ENCODE measurements around the gene NPAS3. TPM values are rescaled to one million over a fixed set of nuclear protein-coding genes. Genes with fewer than 3 reads are reported as not detected.

NPAS3 gene
- total RNA-seq, 1 donor from 2014 or later: 4.9 TPM

DNA sequence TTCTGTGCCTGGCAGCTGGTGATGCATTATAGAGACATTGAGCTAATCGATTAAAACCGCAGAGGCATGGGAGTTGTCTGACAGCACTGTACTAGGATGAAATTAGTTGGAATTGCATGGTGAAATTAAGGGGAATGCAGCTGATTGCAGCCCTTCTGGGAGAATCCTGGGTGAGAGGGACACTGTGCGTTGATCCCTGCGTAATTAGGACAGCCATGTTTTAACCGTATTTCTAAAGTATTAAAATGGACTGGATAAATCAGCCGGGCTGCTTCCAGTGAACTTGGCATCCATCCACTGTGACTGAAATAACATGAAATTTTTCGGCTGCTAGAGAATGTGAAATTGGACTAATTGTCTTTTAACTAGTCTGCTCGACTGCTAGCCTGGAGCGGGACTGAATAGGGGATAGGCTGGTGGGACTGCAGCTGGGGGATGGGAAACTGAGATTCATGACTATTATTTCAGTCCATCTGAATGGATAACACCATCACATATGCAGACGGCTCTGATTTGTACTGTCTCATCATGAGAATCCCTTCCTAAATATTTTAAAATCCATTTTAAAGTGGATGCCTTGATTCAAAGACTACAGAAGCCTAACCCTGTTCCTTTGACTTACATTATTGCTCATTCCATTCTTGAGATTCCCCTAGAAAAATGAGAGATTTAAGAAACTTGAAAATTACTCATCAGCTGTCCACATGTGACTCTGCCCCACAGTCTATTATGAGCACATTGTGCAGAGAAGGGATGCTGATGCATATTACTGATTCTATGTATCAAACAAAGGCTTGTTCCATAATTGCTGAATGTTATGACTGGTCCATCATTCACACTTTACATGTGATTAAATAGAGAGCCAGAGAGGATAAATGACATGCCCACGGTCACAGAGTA lies 343.9 kb downstream of the NPAS3 start:
- DNase-seq (ENCODE audit: low spot score): no peak
- intact Hi-C loops (cut with DNase I): no loop called here

DNA sequence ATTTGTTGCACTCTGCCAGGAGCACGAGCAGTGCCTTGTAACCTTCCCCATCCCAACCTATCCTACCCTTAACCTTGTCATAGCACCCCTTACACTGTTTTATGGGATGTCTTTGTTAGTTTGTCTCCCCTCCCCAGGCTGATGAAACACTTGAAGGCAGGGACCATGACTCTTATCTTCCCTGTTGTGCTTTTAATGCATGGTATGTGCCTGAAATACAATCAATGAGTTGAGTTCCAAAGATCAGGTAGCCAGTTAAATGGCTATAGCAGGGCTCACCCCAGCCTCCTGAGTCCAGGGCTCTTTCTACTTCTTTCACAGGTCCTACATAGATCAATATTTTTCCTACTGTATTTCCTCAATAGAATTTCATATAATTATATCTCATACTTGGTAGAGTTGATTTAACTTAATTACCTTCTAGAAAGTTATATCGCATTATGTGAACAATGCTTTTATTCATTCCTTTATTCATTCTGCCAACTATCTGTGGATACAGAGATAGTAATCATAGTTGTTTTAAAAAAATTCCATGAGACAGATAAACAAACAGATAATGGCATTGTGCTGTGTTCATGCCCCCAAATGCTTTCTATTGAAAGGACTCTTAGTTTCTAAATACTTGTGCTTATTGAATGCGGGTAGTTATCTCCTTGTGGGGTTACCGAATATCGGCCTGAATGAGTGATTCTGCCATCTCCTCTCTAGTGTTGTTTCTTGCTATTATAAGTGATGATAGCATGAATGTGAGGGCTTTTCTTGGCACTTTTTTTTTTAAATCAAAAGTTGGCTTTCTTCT lies 347.4 kb downstream of the NPAS3 start:
- no peak for DNase-seq (ENCODE audit: low spot score)
- intact Hi-C loops (cut with DNase I): no loop called here

DNA sequence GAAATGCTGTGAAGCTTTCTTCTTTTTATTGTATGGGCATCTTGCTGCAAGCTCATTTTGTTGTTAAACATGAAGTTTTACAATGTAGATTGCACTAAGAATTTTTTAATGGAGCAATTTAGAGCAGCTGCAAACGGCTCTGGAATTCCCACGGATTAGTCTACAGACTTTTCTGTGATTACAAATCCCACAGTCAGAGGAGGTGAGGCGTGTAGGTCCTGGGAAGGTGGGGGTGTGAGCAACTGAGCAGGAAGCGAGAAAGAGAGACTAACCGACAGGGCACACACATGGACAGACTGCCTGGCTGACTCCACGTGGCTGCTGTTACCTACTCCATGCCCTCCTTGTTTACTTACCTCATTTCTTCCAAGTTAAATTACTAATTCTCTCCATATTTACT lies 348.5 kb downstream of the NPAS3 start:
- intact Hi-C loops (cut with DNase I): no loop called here
- no peak for DNase-seq (ENCODE audit: low spot score)

DNA sequence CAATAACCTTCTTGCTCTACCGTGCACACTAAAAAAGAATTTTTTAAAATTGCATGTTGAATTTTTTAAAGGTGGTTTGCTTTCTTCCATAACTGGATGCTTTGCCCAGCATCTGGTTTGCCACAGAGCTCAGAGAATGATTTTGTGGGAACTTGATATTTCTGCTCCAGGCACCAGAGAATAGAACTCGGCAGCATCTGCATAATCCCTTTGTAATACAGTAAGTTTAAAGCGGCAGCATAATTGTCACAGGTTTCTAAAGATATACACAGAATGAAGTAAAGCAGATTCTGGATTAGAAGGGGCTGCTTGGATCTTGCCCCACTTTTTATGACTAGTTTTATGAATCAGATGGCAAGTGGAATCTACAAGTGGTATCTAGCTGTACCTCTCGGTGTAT lies 352.0 kb downstream of the NPAS3 start:
- DNase-seq (ENCODE audit: low spot score): no peak
- intact Hi-C loops (cut with DNase I): no loop called here

DNA sequence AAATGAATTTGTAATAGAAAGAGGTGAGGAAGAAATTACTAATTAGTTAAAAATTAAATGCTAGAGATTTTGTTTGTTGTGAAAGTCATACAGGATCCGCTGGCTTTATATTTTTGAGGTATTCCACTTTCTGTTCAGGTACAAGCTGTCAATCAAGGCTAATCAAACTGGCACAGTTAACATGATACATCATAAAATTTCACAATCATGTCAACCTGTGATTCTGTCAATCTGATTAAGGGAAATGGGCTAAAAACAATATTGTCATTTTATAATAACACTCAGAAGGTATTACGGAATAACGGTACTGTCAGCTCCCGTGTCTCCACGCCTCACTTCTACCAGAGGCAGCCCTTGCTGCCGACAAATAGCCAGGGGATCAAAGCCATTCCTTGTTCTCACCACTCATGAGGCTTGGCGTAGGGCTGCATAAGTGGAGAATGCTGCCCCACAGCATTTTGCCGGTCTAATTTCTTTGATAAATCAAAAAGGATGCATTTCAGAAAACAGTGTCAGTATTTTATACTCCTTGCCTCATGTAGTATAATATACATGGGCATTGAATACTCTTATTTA lies 352.9 kb downstream of the NPAS3 start:
- intact Hi-C loops (cut with DNase I): no loop called here
- DNase-seq (ENCODE audit: low spot score): no peak

DNA sequence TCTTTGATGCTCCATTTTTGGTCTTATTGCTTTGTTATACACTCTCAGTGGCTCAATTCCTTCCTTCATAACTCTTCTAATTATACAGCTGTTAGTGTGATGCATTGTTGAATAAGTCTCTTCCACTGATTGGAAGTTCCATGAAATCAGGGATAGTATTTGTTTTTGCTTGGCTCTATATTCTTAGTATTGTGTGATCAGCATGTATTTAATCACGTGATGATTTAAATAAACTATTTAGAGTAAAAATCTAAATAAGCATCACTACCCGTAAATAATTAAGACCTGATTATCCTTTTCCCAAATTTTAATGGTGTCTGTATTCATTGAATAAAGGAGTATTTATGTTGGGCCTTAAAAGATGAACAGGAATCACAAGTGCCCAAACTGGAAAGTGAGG lies 355.7 kb downstream of the NPAS3 start:
- no peak for DNase-seq (ENCODE audit: low spot score)
- intact Hi-C loops (cut with DNase I): no loop called here

DNA sequence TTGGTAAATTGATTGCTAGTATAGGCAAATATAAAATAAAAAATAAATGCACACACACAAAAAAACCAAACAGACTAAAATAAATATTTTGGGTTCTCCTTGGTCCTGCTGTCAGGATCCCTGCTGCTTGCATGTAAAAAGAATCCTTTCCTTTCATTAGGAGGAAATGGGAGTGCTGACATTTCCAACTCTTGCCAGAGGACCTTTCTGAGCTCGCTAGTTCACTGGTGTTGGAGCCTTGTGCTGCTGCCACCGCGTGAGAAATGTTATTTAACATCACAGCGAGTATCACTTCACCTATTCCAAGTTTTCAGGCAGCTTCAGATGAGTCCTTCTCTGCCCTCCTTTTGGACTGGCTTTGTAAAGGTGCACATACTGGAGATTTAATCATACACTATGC lies 358.9 kb downstream of the NPAS3 start:
- DNase-seq (ENCODE audit: low spot score): no peak
- intact Hi-C loops (cut with DNase I): no loop called here

DNA sequence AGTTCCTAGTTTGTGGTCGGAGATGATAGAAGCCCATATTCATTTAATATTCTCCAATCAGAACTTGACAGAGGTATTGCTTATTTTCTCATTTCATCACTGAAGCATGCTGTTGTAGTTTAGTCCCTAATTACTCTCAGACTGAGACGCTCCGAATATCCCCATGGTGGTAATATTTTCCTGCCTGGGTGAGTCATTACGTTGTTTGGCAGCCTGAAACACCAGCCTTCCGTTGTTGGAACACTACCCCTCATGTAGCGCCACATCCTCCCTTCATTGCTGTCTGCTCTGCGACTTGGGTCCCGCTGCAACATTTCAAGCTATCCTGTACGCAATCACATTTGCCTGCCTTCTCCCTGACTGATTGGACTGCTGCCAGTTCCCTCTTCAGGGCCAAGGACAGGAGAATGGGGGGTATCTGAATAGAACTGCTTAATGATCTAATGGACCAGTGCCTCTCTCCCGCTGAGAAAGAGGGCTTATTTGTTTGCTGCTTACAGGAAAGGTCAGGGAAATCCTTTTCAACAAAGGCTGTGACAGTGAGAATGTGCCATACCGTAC lies 369.1 kb downstream of the NPAS3 start:
- DNase-seq (ENCODE audit: low spot score): no peak

DNA sequence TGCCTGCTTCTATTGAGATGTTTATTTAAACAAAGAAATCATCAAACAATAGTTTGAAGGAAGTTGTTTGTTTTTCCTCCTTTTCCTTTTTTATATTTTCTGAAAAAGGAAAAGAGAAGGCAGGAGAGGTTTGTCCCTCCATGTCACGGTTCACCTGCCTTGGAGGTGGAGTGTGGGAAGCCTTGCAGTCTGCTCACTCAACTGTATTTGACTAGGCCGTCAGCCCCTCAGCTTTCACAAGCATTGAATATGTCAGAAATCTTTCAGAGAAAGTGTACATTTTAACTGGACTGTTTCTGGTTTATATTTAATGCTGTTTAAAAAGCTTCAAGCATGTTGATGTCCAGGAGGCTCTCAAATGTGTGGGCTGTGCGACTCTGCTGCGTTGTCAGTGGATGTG lies 370.4 kb downstream of the NPAS3 start:
- intact Hi-C loops (cut with DNase I): no loop called here
- no peak for DNase-seq (ENCODE audit: low spot score)

More for the DNA sequence above, 369.1 kb downstream of the NPAS3 start:
- intact Hi-C loops (cut with DNase I): no loop called here

DNA sequence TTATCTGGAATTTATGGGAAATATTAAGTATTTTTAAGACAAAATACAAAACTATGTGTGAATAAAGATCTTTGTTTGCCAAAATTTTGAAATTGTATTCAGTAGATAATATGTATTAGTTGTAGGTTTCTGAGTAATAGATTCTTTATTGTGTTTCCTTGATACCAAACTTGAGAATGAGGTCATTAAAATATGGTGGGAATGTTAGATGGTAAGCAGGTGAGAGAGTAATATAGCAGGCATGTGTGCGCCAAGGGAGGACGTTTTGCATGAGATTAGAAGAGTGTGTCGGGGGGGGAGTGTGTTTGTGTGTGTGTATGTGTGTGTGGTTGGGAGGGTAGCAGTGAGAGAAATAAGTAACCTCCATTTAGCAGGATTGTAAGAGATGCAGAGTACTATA lies 376.5 kb downstream of the NPAS3 start:
- intact Hi-C loops (cut with DNase I): no loop called here
- no peak for DNase-seq (ENCODE audit: low spot score)

DNA sequence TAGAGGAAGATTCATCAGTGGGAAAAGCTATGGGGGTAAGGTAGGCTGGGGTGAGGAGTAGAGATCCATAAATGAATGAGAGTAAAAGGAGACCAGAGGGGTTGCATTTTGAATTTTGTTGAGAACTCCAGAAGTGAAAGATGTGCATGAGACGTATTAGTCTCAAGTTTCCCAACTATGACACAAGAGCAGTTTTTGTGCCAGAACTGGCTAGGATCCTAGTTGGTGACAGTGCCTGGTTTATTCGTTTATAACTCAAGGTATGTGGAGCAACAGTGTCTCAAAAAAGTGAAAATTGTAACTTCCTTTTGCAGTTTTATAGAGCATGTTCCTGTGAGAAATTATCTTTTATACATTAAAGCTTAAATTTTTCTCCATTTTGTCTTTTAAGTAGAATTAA lies 377.0 kb downstream of the NPAS3 start:
- intact Hi-C loops (cut with DNase I): no loop called here
- no peak for DNase-seq (ENCODE audit: low spot score)

DNA sequence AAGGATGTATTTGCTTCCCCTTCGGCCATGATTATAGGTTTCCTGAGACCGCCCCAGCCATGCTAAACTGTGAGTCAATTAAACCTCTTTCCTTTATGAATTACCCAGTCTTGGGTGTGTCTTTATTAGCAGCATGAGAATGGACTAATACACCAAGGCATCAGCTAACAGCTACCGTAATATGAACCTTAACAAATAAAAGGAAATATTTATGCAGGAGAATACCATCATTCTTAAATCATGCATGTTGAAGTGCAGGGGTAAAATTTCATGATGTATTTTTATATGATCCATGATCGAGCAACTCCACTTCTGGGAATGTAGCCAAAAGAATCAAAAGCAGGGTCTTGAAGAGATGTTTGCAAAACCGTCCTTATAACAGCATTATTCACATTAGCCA lies 379.0 kb downstream of the NPAS3 start:
- intact Hi-C loops (cut with DNase I): no loop called here

DNA sequence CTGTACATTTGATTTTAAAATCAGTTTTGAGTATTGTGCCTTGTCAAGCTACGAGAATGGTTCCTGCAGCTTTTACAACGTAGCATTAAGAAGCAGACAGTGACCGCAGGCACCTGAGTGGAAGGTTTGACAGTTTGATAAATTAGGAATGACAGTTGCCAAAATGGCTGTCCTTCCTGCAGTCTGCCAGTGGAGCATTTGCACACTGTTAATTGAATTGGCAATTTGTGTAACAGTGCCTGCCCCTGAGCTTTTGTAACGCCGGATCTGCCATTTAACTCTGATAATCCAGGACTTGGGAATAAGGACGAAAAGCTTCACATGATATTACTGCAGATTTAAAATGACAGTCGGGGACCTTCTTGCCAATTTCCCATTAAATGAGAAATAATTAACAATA lies 385.3 kb downstream of the NPAS3 start:
- no peak for DNase-seq (ENCODE audit: low spot score)
- intact Hi-C loops (cut with DNase I): no loop called here

More for the DNA sequence above, 379.0 kb downstream of the NPAS3 start:
- no peak for DNase-seq (ENCODE audit: low spot score)

DNA sequence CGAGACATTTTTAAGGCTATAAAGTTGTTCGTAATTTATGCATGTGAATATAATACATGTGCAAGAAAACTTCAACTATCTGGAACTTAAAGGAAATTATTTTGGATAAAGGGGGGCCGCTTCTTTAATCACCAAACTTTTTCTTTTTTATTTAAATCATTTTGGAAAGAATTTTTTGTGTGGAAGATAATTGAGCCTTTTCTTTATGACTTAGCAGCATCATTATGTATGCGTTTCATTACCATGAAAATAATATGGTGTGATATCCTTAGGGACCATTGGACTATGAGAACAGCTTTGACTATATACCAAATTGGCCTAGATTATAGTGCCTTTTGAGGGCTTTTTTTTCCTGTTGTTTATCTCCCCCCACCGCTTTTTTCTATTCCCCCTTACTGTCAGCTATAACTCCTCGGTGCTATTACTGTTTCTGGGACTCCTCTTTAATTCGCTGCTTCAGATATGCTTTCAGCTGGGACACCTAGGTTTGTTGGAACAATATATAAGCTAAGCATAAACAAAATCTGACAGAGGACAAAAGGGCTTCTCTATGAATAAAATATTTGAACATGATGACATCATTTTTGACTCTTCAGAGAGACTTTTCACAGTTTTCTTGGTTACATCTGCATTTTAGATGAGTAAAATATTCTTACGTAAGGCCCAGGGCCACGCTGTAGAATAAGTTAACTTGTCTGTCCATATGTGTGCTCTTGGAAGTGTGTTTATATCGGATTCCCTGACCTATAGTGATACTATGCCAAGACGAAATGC lies 392.7 kb downstream of the NPAS3 start:
- DNase-seq (ENCODE audit: low spot score): no peak
- intact Hi-C loops (cut with DNase I): no loop called here

DNA sequence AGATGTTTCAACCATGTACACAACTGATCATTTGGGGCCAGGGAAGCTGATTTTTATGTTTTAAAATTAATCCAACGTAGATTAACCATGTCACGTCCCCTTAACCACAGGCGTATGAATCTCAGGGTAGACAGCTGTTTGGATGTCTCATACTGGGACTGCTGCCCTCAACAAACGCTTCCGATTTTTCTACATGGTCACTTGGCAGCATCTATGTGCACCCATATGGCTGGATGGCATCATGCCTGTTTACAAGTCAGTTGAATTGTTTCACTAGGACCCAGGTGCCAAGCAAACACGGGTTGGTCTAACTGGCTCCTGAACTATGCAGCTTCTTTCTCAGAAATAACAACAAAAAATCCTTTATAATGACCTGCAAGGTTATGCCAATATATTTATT lies 393.8 kb downstream of the NPAS3 start:
- intact Hi-C loops (cut with DNase I): no loop called here
- DNase-seq (ENCODE audit: low spot score): no peak

DNA sequence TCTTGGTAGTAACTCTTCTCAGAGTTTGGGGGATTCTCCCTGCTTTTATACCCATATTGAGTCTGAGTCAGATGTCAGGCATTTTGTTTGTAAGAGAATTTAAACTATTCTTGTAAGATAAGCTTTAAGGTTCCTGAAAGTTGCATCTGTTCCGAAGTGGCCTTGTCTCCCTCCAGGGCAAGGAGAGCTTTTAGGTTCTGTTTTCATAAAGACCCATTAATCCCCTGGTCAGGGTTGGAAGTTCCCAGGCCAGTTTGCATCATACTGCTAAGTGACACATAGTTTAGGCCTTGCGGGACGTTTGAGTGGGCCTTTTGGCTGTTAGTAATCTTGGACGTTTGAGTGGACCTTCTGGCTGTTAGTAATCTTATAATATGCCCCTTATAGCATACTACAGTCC lies 396.7 kb downstream of the NPAS3 start:
- intact Hi-C loops (cut with DNase I): no loop called here
- DNase-seq (ENCODE audit: low spot score): no peak

DNA sequence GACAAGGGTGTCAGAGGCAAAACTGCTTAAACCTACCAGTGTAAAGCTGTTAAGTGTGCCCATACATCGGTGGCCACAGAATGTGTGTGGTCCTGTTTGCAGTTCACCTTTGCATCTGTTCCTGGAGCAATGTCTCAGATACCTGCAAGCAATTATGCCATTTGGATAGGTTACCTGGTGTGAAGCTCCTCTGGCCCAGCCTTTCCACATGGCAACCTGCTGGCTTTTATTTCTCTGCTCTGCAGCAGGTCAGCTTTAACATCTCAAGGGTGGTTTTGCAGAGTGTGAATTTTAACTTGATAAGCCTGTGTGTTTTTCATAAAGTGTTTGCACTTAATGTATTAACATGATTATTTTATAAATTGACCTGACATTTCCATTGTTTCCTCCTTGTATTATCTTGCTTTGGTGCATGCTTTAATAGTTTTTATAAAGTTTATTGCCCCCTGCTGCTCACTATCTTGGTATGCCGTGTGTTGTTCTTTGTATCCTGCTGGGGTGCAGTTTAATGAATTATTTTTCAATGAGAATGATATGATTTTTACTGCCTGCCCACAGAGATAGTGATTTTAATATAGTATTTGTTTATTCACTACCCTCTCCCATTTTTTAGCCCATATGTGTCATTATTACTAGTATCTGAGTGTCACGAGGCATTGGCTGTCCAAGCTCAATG lies 403.8 kb downstream of the NPAS3 start:
- DNase-seq (ENCODE audit: low spot score): no peak
- intact Hi-C loops (cut with DNase I): no loop called here

DNA sequence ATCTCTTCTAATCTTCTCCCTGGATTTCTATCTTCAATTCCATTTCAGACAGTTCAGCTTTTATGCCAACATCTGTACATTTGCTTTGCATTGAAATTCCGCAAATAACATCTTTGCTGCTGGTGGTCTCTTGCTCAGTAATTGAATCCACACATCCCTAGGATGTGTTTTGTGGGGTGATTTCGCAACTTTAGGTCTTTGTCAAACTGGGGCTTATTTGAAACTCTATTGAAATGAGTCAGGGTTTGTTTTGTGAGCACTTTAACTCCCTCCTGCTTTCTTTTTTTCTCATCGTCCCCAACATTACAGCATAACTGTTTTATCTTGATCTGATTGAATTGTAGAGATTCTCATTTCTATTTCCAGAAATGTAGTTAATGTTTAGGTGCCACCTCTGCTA lies 404.3 kb downstream of the NPAS3 start:
- DNase-seq (ENCODE audit: low spot score): no peak
- intact Hi-C loops (cut with DNase I): no loop called here

DNA sequence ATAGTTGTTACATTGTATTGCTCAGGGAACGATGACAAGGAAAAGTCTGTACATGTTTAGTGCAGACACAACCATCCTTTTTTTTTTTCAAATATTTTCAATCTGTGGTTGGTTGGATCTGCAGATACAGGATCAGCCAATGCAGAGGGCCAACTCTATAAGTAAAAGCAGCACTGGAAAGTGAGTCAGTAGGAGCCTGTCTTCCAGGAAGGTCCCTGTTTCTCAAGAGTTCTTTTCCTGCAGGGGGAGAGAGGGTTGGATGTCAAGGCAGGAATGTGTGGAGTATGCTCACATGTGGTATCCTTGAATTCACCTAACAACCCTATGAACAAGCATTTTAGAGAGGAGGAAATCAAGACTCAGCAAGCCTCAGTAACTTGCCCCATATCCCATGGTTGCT lies 409.1 kb downstream of the NPAS3 start:
- no peak for DNase-seq (ENCODE audit: low spot score)
- intact Hi-C loops (cut with DNase I): no loop called here
